Activated CD8-positive, alpha-beta memory T cell treated with anti-CD3 and anti-CD28 coated beads, Interleukin-2, amount 50 U/mL, for 24 hours (primary cell): ENCODE results near the gene ZBTB12.
A peak's percentile ranks its signal among the peaks of the same experiment; 100 is the strongest.

ENCODE experiments used
- DNase-seq: peaks from one replicate; pipeline ENCODE4 v3.0.0-alpha.2; 2020; ENCODE audit errors: extremely low read depth

The ZBTB12 gene

DNA sequence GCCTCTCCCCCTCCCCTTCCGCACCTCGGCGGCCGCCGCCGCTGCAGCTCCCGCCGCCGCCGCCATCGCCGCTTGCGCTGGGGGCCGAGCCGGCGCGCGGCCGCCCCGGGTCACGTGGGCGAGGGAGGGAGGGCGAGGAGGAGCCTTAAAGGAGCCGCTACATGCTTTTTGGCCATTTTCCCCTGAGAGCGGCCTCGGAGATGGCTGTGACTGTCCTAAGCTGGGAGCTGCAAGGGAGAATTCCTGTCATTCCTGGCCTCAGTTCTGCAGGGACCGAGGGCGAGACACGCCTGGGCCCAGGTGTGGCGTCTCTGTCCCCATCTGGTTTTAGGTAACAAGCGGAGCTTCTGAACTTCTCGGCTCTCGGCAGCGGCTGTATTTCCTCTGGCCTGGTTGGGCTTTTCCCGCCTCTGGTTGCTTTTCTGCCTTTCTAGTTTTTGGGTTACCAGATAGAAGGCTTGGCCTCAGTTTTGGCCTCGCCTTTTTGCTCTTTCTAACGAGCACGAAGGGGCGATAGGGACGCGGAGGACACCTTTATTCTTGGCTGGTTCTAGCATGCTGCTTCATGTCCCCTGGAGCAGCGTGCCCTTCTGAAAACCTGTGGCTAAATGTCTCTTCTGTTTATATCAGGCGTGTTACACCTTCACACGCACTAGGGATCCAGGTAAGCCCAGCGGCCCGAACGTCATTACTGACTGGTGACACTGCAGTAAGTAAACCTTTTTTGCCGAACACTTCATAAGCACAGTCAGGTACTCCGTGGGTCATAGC is 4.1 kb downstream of the ZBTB12 start, which contains the start of gene EHMT2:
Gene EHMT2 (minus strand): TSS at position 87 of the 771 bp plus-strand sequence. CDS start 21 bp downstream, at position 66.
- DNase-seq, result peak; percentile 53

DNA sequence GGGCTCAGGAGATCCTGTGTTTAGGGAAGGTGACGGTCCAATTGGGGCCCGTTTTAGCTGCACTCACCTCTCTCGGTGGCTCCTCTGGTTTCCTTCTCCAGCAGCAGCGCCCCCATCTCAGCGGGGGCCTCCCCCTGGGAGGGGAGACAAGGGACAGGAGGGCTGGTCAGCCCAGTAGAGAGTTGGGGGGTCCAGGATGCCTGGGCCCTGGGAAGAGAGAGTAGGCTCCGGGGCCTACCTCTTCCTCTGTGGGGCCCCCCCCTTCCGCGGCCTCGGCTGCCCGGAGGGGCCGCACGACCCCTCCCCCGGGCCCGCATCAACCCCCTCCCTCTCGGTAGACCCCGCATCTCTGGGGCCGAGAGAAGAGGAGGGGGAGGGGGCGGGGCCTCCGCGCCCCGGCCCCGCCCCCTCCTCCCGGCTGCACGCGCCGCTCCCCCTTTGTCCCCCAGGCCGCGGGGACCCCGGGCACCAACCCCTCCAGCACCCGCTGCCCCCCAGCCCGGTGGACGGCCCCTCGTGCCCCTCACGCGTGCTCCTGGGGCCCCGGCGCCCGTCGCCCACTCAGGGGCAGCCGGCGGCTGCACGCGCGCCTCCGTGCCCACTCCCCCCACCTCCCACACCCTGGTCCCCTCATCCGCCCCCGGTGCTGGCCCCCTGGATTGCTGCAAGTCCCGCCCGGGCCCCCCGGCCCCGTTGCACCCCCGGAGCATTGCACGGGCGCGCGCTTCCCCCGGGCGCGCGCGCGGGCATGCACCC is 4.9 kb downstream of the ZBTB12 start:
- DNase-seq, result no peak

DNA sequence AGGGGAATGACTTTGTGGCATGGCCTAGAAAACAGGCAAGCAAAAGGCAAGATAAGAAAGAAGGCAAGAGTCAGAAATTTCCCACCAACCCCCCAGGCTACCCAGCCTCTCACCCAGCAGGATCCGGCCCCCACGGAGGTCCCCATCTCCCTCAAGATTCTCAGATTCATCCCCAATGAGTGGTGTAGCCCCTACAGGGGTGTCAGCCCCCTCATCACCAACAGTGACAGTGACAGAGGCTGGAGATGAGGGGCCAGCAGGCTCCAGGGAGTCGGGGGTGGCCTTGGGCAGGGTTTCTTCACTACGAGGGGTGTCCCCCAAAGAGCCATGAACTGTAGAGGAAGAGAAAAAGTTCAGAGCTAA is 5.4 kb downstream of the ZBTB12 start:
- no peak for DNase-seq

DNA sequence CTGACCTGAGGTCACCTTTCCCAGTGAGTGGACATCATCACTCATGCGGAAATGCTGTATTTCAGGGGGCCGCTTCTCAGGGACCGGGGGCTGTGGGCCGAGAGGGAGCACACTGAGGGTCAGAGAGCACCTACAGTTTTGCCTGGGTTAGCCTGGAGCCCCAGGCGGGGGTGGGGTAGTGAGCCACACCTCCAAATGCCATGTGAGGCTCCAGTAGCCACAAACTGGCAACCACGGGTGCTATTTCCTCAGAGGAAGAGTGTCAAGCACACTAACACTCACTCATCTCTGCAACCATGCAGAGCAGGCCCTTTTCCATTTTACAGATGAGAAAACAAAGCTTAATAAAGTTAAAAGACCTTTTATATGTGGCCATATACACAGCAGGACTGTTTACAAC is 9.1 kb downstream of the ZBTB12 start:
- DNase-seq, result no peak

DNA sequence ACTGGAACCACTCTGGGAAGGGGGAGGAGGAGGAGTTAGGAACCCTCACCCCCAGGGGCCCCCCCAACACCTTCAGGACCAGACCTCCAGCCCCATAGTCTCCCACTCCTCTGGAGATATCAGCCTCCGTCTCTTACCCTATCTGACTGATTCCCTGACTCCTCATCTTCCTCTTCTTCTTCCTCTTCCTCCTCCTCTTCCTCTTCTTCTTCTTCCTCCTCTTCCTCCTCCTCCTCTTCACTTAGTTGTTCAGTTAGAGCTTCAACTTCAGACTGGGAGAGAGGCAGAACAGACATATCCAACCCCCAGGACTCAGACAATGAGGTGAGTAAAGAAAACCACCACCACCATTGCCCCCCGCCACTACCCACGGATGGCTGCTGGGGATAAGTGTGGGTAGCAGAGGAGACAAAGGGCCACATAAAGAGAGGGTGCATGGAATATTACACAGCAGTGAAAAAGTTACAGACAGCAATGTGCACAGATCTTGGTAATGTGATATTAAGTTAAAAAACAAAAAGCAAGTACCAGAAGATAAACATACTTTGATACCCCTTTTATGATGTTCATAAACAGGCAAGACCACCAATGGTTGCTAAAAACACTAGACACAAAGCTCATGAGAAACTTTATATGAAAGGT is 12.4 kb downstream of the ZBTB12 start:
- no peak for DNase-seq

DNA sequence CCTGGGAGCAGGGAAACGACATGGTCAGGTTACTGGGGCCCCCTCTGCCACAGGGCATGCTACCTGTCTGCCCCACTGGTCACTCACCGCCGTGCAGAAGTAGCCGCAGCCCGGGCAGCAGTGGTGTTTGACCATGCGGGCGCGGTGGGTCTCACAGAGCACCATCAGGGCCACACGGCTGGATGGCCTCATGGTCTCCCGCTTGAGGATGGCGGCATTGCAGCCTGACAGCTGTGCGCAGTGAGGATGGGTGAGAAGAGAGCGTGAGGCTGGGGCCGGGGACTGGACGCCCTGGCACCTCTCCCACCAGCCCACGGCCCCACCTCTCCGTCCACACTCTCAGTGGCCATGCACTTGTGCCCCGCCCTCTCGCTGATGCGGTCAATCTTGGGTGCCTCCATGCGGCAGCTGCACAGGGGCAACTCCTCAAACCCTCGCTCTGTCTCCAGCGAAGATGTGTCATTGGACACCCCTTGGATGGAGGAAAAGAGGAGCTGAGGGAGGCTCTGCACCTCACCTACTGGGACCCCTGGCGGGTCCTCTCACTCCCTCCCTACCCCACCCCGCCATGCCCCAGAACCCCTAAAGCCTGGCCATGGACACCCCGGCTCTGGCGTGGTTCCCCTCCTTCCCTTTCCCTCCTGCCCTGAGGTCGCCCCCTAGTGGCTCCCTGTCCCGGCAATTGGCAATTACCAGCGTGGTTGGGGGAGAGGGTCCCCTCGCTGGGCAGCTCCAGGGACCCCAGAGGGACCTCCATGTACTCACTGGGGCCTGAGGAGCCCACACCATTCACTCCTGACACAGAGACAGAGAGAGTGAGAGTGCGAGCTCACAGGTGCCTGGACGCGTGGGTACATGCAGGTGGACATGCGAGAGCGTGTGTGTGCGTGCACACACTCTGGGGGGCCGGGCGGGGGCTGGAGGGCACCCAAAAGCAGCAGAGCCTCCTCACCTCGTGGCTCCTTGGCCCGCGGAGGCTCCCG is 13.3 kb downstream of the ZBTB12 start:
- no peak for DNase-seq

DNA sequence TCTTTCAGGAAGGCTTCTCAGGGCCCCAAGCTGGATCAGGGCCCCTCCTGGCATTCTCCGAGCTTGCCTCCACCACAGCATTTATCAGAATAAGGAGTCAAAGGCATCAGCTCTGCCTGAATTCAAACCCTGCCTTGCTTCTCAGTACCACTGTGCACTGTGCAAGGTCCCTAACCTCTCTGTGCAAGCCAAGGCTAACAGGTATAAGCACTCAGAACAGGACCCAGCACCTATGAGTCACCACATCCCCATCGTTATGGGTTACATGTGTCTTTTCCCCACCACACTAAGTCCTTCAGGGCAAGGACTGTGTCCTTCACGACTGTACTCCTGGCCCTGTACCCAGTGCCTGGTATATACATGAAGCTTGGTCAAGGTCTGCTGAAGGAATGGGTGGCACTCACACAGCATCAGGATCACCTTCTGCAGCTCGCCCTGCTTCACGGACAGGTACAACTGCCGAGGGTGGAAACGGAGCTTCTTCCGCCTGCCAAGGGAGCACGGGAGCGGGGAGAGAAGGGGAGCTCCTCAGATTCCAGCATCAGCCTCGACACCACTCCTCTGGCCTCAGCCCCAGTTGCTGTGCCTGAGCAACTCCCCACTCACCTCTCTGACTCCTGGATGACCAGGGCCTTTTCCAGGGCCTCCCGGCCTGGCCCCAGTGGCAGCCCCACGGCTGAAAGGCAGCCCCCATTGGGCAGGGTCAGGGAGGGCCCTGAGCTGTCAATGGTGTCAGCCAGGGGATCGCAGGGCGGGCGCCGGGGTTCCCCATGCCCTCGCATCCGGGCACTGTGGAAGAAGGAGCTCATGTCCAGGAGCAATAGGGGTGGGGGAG is 14.5 kb downstream of the ZBTB12 start:
- no peak for DNase-seq

DNA sequence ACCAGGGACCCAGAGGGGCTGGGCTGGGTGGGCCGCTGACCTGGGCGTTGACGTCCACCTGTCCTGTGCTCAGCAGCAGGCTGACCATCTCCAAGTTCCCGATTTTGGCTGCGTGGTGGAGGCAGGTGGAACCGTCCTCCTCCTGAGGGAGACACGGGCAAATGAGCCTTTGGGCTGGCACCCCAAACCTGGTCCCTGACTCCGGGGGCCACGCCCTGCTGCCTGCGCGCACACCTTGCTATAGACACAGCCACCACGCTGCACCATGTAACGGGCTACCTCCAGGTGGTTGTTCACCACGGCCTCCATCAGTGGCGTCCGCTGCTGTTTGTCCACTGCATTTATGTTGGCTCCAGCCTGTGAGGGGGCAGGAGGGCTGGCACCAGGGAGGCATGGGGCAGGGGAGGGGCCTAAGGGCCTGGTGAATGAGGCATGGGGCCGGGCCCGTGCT is 15.3 kb downstream of the ZBTB12 start:
- DNase-seq, result no peak

DNA sequence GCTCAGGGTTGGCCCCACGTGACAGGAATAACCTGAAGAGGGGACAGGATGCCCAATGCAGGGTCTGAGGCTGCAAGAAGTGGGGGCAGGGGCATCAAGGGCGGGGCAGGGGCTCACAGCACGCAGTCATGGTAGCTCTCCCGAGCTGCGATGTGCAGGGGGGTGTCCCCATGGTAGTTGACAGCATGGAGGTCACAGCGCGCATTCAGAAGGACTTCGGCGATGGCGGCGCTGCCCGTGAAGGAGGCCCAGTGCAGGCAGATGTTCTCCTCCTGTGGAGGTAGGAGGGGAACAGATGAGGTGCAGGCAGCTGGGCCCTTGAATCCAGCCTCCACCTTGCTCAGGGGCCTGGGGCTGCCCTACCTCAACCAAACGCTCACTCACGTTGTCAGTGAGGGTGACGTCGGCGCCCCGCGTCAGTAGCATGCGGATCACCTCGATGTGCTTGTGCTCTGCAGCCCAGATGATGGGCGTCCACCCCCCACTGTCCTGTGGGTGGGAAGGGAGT is 17.3 kb downstream of the ZBTB12 start:
- DNase-seq, result no peak

DNA sequence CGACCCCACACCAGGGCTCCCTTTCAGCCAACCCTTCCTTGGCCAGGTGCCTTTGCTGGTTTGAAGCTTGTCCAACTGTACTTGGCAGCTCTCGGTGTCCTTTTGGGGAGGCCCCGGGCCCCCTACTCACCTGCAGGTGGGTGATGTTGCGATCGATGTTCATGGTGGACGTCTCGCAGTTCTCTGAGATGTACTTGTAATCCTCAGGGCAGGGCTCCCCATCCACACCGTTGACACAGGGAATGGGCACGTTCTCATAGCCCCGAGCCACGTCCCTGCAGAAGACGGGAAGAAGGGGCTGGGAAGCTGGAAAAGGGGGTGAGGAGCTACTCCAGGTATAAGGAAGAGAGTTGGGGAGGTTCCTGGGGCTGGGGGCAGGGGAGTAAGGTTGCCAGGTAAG is 18.2 kb downstream of the ZBTB12 start:
- DNase-seq, result no peak

DNA sequence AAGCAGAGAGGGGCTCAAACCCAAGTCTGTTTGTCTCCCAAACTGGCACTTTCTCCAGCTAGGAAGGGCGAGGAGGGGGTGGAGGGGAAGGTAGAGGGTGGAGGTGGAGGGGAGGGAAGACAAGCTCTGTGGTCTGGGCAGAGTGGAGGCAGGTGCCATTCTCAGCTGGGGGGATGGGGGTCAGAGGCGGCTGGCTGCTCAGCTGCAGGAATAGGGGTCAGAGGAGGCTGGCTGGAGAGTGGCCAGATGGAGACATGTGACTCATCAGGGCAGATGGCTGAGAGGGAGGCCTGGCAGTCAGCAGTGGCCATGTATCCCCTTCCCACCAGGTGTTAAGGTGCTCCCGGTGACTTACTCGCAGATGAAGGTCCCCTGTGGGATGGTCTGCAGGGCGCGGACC is 19.5 kb downstream of the ZBTB12 start:
- DNase-seq, result no peak

DNA sequence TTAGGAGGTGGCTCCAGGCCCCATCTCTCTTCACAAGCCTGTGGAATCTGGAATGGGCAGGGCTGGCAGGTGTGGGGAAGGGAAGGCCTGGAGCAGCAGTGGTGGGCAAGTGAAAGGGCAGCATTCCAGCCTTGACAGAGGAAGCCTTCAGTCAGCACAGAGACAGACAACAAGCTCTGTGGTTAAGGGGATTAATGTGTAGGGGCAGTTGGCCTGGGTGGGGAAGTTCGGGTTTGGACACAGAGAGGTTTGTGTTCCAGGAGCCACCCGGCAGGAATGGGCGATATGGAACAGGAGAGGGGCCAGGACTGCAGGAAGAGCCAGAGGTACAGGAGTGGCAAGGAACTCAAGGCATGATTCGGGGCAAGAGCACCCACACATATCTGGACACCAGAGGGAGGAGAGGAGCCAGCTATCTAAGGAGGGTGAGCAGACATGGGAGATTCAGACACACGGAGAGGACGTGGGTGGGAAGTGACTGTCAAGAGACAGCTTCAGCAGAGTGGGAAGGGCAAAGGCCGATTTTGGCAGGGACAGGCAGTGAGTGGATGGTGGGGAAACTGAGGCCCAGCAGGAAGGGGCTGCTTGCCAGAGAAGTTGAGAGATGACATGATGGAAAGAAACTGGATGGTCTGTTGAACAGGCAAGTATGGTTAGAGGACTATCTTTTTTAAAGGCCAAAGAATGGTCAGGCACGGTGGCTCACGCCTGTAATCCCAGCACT is 20.6 kb downstream of the ZBTB12 start:
- no peak for DNase-seq

DNA sequence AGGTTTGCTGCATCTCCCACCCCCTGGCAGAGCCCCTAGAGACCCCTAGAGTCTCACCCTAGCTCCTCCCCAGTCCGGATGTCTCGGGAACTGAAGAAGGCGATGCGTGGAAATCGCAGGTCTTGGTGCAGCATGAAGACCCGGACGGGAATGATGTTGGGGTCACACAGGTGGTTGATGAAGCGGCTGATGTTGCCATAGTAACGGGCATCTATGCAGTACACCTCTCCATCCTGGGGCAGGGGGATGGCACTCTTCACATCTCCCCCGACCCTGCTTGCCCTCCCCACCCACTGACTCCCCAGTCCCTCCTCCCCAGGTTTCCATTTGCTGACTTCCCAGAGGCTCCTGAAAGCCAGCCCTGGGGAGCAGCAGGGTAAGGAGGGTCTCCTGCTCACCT is 21.3 kb downstream of the ZBTB12 start:
- DNase-seq, result no peak

DNA sequence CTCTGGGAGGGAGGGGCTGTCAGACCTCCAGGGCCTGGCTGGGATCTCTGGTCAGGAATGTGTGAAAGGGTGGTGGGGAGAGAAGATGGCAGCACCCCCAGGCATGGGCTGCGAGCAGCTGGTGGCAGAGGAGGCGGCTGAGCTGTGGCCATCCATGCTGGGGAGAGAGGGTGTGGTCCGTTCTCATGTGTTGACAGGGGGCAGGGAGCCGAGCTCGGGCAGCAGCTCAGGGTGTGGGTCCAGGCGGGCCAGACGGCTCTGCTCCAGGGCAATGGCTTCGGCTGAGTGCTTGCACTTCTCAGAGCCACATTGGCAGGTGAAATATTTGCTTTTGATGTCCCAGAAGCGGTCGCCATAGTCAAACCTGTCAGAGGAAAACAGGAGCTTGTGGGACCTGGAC is 22.0 kb downstream of the ZBTB12 start:
- DNase-seq, result no peak

DNA sequence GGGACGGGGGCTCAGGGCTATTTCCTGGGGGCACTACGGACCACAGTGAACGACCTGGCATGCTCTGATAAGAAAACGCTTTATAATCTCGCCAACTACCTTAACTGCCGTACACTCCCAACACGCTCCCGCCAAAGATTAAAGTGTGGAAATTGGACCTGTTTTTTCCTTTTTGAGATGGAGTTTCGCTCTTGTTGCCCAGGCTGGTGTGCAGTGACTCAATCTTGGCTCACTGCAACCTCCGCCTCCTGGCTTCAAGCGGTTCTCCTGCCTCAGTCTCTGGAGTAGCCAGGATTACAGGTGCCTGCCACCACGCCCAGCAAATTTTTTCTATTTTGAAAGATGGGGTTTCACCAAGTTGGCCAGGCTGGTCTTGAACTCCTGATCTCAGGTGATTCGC is 22.7 kb downstream of the ZBTB12 start:
- DNase-seq, result no peak

DNA sequence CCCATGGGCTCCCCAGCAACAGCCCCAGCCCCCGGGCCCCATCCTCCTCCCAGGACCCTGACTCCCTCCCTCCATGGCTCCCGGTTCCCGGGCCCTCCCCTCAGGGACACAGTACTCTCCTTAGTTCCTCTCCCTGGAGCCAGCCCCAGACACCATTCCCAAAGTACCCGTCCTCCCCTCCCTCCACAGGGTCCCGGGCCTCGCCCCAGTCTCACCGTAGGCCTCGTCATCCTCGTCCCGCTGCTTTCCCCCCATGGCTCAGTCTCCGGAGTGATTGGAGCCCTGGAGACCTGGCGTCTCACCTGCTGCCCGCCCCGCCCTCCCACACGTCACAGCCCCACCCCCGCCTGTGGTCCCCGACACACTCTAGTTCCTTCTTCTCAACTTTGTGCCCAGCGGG is 23.2 kb downstream of the ZBTB12 start, which contains the start of gene SLC44A4:
Gene SLC44A4 (minus strand): TSS at position 272 of the 400 bp plus-strand sequence. CDS start 17 bp downstream, at position 255.
- DNase-seq, result no peak

DNA sequence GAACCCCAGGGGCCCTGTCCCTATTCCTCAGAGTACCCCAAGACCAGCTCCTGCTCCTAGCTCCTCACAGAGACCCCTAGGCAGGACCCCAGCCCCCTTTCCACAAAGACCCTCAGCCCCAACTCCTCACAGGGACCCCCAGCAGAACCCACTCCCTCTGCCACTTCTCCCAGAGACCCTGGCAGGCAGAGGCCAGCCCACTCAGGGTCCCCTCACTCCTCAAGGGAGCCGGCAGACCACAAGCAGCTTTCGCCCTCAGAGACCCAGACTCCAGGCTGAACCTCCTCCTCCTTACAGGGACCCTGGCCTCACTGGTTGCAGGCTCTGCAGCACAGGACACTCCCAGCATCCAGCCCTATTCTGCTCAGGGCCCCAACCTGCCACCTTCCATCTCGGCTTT is 23.7 kb downstream of the ZBTB12 start:
- no peak for DNase-seq

DNA sequence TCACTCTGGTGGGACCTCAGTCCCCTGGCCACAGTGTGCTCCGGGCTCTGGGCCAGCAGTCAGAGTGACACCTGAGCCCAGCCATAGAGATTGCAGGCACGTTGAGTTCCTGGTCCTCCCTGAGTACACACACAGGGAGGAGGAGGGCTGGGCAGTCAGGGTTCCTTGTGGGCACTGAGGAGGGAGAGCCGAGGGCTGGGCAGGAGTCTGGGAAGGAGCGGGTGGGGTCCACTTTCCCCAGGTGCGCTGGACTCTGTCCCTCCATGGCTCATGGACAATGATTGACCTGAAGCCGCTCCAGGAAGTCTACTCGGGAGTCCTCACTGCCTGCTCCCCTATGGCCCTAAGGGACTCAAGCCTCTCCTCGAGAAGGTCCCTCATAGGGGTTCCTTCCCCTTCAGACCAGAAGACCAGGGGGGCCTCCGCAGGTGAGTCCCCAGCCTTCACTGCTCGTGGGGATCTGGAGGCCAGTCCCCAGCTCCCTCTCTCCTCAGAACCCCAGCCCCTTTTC is 24.2 kb downstream of the ZBTB12 start:
- DNase-seq, result no peak

DNA sequence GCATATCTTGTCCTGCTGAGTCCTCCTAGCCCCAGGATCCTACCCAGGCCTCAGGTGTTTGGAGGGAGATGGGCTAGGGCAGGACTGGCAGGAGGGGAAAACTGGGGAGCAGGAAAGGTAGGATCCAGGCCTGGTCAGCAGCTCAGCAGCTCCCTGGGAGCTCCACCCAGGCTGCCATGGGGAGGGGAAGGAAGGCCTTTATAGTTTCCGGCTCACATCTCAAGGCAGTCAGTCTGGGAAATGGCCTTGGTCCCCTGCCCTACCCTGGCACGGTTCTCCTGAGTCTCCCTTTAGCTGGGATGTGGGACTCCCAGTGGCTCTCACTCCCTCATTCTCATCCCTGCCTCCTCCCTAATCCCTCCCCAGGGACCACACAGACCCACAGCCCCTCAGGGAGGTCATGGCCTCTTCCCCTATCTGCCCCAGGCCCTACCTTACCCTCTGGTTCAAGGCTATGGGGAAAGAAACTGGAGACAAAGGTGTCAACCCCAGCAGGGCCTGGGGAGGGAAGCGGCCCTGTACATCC is 24.7 kb downstream of the ZBTB12 start:
- no peak for DNase-seq
